ENCODE data around the gene MAPK8IP1. TPM values are rescaled to one million over a fixed set of nuclear protein-coding genes. Genes with fewer than 3 reads are reported as not detected.

The MAPK8IP1 gene
- total RNA-seq, 2 experiments from 2014 or later: 0.42 to 0.73 TPM

GRCh38 chr11:45870706-45871105 is 14.7 kb upstream of the MAPK8IP1 start:
- peaks cover 10% of the 10 kb centered on the region for H3K36me3 Mint-ChIP-seq
- no peak overlapping the region for H3K27ac Mint-ChIP-seq
- H3K9me3 Mint-ChIP-seq (ENCODE audit: low read depth): no peaks in the 10 kb centered on the region
- no peak overlapping the region for H3K4me3 Mint-ChIP-seq
- DNase-seq (no peak), ATAC-seq (no peak)
- H3K4me1 Mint-ChIP-seq: no peaks in the 10 kb centered on the region
- CTCF ChIA-PET: no interaction called here
- no peaks in the 10 kb centered on the region for H3K27me3 Mint-ChIP-seq

- H3K27ac Mint-ChIP-seq: no peak overlapping the region
- CTCF ChIA-PET: interaction anchor here (1.2 to 4.0 kb wide), 3 partner anchors 135 to 405 kb away, joined by 3 to 24 read pairs (median 3); partner anchors contain the start of gene CREB3L1
- ATAC-seq (no peak), DNase-seq (no peak)
- no peaks in the 10 kb centered on the region for H3K27me3 Mint-ChIP-seq
- H3K4me3 Mint-ChIP-seq: no peak overlapping the region
- H3K4me1 Mint-ChIP-seq: no peaks in the 10 kb centered on the region
- H3K36me3 Mint-ChIP-seq: peaks cover 10% of the 10 kb centered on the region
- H3K9me3 Mint-ChIP-seq (ENCODE audit: low read depth): no peaks in the 10 kb centered on the region
Observed at GRCh38 chr11:45871638-45872037, 13.8 kb upstream of the MAPK8IP1 start.

GRCh38 chr11:45872651-45873356 is 12.6 kb upstream of the MAPK8IP1 start:
- Mint-ChIP-seq H3K9me3 (ENCODE audit: low read depth) (no peaks in the 10 kb centered on the region), H3K4me1 (no peaks in the 10 kb centered on the region), H3K4me3 (no peak overlapping the region), H3K27me3 (no peaks in the 10 kb centered on the region), H3K36me3 (peaks cover 8% of the 10 kb centered on the region), H3K27ac (no peak overlapping the region)
- CTCF ChIA-PET: interaction anchor here (0.7 to 4.0 kb wide), 18 partner anchors 10 to 437 kb away, joined by 3 to 24 read pairs (median 3); partner anchors contain the start of gene CREB3L1
- peak; percentile 54 for DNase-seq
- peak; percentile 80 for ATAC-seq

GRCh38 chr11:45876401-45876800 is 9.1 kb upstream of the MAPK8IP1 start:
- Mint-ChIP-seq H3K27me3 (no peaks in the 10 kb centered on the region), H3K4me1 (no peaks in the 10 kb centered on the region), H3K9me3 (ENCODE audit: low read depth) (no peaks in the 10 kb centered on the region), H3K4me3 (no peak overlapping the region), H3K27ac (no peak overlapping the region), H3K36me3 (peaks cover 6% of the 10 kb centered on the region)
- DNase-seq (no peak), ATAC-seq (no peak)
- CTCF ChIA-PET: interaction anchor here (1.3 to 1.4 kb wide), 2 partner anchors 88 to 105 kb away, joined by 4 read pairs; no protein-coding TSS in a partner anchor

GRCh38 chr11:45877221-45877620 is 8.2 kb upstream of the MAPK8IP1 start:
- H3K27me3 Mint-ChIP-seq: no peaks in the 10 kb centered on the region

GRCh38 chr11:45877845-45878244 is 7.6 kb upstream of the MAPK8IP1 start:
- Mint-ChIP-seq H3K36me3 (peaks cover 5% of the 10 kb centered on the region), H3K4me1 (no peaks in the 10 kb centered on the region), H3K9me3 (ENCODE audit: low read depth) (no peaks in the 10 kb centered on the region), H3K4me3 (no peak overlapping the region), H3K27ac (no peak overlapping the region), H3K27me3 (no peaks in the 10 kb centered on the region)
- ATAC-seq (no peak), DNase-seq (no peak)
- CTCF ChIA-PET: no interaction called here

More at GRCh38 chr11:45877221-45877620, 8.2 kb upstream of the MAPK8IP1 start:
- ATAC-seq (no peak), DNase-seq (no peak)
- Mint-ChIP-seq H3K4me1 (no peaks in the 10 kb centered on the region), H3K9me3 (ENCODE audit: low read depth) (no peaks in the 10 kb centered on the region), H3K27ac (no peak overlapping the region), H3K36me3 (peaks cover 5% of the 10 kb centered on the region), H3K4me3 (no peak overlapping the region)
- CTCF ChIA-PET: no interaction called here

GRCh38 chr11:45879803-45880686 is 5.4 kb upstream of the MAPK8IP1 start:
- no peak overlapping the region for H3K27ac Mint-ChIP-seq
- CTCF ChIA-PET: no interaction called here
- H3K27me3 Mint-ChIP-seq: no peaks in the 10 kb centered on the region
- H3K4me1 Mint-ChIP-seq: peaks cover 6% of the 10 kb centered on the region
- DNase-seq: no peak
- no peak for ATAC-seq
- no peak overlapping the region for H3K4me3 Mint-ChIP-seq
- no peaks in the 10 kb centered on the region for H3K9me3 Mint-ChIP-seq (ENCODE audit: low read depth)
- peaks cover 2% of the 10 kb centered on the region for H3K36me3 Mint-ChIP-seq

- CTCF ChIA-PET: no interaction called here
- Mint-ChIP-seq H3K36me3 (no peaks in the 10 kb centered on the region), H3K27ac (no peak overlapping the region), H3K9me3 (ENCODE audit: low read depth) (no peaks in the 10 kb centered on the region), H3K4me1 (peaks cover 9% of the 10 kb centered on the region), H3K27me3 (no peaks in the 10 kb centered on the region), H3K4me3 (no peak overlapping the region)
- ATAC-seq (no peak), DNase-seq (no peak)
Observed at GRCh38 chr11:45880772-45881570, 4.5 kb upstream of the MAPK8IP1 start.

GRCh38 chr11:45881708-45882368 is 3.6 kb upstream of the MAPK8IP1 start:
- Mint-ChIP-seq H3K4me3 (no peak overlapping the region), H3K36me3 (no peaks in the 10 kb centered on the region)
- CTCF ChIA-PET: no interaction called here

GRCh38 chr11:45884596-45885185 is 760 bp upstream of the MAPK8IP1 start:
- H3K4me3 Mint-ChIP-seq: peak overlapping the region; percentile 61
- no peaks in the 10 kb centered on the region for H3K36me3 Mint-ChIP-seq
- H3K9me3 Mint-ChIP-seq (ENCODE audit: low read depth): no peaks in the 10 kb centered on the region
- CTCF ChIA-PET: no interaction called here
- H3K27ac Mint-ChIP-seq: no peak overlapping the region
- H3K4me1 Mint-ChIP-seq: peaks cover 9% of the 10 kb centered on the region
- ATAC-seq (no peak), DNase-seq (no peak)
- no peaks in the 10 kb centered on the region for H3K27me3 Mint-ChIP-seq

More at GRCh38 chr11:45881708-45882368, 3.6 kb upstream of the MAPK8IP1 start:
- H3K27me3 Mint-ChIP-seq: no peaks in the 10 kb centered on the region
- H3K27ac Mint-ChIP-seq: no peak overlapping the region
- peaks cover 9% of the 10 kb centered on the region for H3K4me1 Mint-ChIP-seq
- ATAC-seq (no peak), DNase-seq (no peak)
- no peaks in the 10 kb centered on the region for H3K9me3 Mint-ChIP-seq (ENCODE audit: low read depth)

GRCh38 chr11:45885921-45886721 is 670 bp downstream of the MAPK8IP1 start:
- Mint-ChIP-seq H3K27me3 (no peaks in the 10 kb centered on the region), H3K9me3 (ENCODE audit: low read depth) (no peaks in the 10 kb centered on the region)
- CTCF ChIA-PET: interaction anchor here (1.0 kb wide), 1 partner anchor 120 kb away, joined by 3 read pairs; no protein-coding TSS in a partner anchor

More at GRCh38 chr11:45885921-45886721, 670 bp downstream of the MAPK8IP1 start:
- Mint-ChIP-seq H3K27ac (no peak overlapping the region), H3K36me3 (no peaks in the 10 kb centered on the region), H3K4me3 (no peak overlapping the region), H3K4me1 (peaks cover 9% of the 10 kb centered on the region)
- no peak for ATAC-seq
- no peak for DNase-seq
